Stimulated activated CD8-positive, alpha-beta memory T cell treated with anti-CD3 and anti-CD28 coated beads, Interleukin-15, amount 100 ng/mL, for 24 hours (primary cell): ENCODE results near the gene SPDYE2B.
"Not testable (repeated sequence)": the region's sequence is repeated elsewhere in the genome, so short reads cannot be mapped to it uniquely, and the experiment has no call there.

Source experiments
- DNase-seq: peaks from one replicate; pipeline ENCODE4 v3.0.0-alpha.2; 2020; ENCODE audit warnings: low read depth

SPDYE2B gene

GRCh38 chr7:102698962-102699750 is 49.0 kb downstream of the SPDYE2B start:
- not testable (repeated sequence) for DNase-seq
